Measurements from ENCODE around the gene TMEM183A.

DNA sequence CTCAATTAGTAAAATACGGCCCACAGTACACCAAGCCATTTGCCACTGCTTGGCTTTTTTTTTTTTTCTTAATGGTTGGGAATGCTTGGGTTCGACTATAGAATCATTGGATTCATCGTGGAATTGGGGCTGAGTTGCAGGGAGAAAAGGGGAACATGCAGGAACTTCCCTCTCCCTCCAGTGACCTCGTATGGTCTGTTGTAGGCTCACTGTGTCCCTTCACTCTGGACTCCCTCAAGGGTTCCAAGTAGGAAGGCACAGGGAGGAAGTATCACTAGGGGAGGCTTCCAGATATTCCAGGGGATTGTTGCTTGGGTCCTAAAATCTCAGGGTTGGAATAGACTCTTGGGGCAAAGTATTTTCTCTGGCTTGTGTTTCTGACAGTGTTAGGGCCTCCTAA is 43.7 kb downstream of the TMEM183A start:
- TF ChIP-seq CTCF (conservative IDR thresholded peaks at IDR 0.05; ENCODE audit: low read depth, low read length) (no peak), FOS (IDR thresholded peaks at IDR 0.05; ENCODE audit: low read depth, low read length) (no peak), MAZ (IDR thresholded peaks at IDR 0.05; ENCODE audit: borderline replicate concordance, low read depth, low read length) (no peak), MXI1 (IDR thresholded peaks at IDR 0.05; ENCODE audit: borderline replicate concordance, low read depth, low read length) (no peak), POLR2A (IDR thresholded peaks at IDR 0.05; ENCODE audit: low read depth, low read length) (no peak), RCOR1 (IDR thresholded peaks at IDR 0.05; ENCODE audit: insufficient replicate concordance, low read length) (no peak), CHD1 (IDR thresholded peaks at IDR 0.05; ENCODE audit: low read depth, low read length) (no peak), USF2 (IDR thresholded peaks at IDR 0.05; ENCODE audit: low read depth, low read length) (no peak), RFX5 (IDR thresholded peaks at IDR 0.05; ENCODE audit: low read depth, low read length) (no peak)
- TF ChIP-seq, protein P1, sequence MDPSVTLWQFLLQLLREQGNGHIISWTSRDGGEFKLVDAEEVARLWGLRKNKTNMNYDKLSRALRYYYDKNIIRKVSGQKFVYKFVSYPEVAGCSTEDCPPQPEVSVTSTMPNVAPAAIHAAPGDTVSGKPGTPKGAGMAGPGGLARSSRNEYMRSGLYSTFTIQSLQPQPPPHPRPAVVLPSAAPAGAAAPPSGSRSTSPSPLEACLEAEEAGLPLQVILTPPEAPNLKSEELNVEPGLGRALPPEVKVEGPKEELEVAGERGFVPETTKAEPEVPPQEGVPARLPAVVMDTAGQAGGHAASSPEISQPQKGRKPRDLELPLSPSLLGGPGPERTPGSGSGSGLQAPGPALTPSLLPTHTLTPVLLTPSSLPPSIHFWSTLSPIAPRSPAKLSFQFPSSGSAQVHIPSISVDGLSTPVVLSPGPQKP (IDR thresholded peaks at IDR 0.05; ENCODE audit: borderline replicate concordance, low read depth, low read length), result no peak
